Adrenal gland (tissue), 5 donors: ENCODE measurements around the gene FAM228A.

Source experiments
- POLR2A ChIP-seq, 2 donors: fragments of 450-650 bp; IDR thresholded peaks; one replicate each; pipeline ENCODE4 v1.6.1; 2017; ENCODE audit warnings: antibody characterized with exemption in 2 of 2, mild to moderate bottlenecking in 2 of 2, moderate library complexity in 1 of 2
- TF ChIP-seq, protein P1 (sequence below), 6 experiments: fragments of 450-650 bp in 4 of 6; fragments of 200-600 bp in 2 of 6; sonication (generic) in 1 of 6; IDR thresholded peaks; 1 replicate in 5 of 6; 2 replicates in 1 of 6; pipeline versions ENCODE4 v1.5.1 to v1.8.0; 2016 to 2021; ENCODE audit warnings: antibody characterized with exemption in 6 of 6, mild to moderate bottlenecking in 2 of 6, moderate library complexity in 1 of 6
- donor health status: DM: no; HTN: no; CAD: no.

DNA sequence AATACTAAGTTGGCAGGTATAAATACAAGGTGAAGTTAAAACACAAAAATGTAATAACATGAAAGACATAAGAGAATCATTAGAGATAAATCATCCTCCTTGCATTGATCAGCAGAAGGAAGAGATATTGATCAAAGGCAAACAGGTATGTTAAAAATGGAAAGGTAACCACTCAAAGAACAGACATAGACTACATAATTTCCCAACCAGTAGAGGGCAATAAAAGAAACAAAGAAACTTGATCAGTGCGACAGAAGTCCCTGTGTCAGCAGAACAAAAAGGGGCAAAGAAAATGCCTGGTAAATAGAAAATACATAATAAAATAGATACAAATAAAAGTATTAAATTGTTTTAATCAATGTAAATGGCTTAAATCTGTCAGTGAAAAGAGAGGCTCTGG lies 53.6 kb downstream of the FAM228A start:
- TF ChIP-seq, protein P1, sequence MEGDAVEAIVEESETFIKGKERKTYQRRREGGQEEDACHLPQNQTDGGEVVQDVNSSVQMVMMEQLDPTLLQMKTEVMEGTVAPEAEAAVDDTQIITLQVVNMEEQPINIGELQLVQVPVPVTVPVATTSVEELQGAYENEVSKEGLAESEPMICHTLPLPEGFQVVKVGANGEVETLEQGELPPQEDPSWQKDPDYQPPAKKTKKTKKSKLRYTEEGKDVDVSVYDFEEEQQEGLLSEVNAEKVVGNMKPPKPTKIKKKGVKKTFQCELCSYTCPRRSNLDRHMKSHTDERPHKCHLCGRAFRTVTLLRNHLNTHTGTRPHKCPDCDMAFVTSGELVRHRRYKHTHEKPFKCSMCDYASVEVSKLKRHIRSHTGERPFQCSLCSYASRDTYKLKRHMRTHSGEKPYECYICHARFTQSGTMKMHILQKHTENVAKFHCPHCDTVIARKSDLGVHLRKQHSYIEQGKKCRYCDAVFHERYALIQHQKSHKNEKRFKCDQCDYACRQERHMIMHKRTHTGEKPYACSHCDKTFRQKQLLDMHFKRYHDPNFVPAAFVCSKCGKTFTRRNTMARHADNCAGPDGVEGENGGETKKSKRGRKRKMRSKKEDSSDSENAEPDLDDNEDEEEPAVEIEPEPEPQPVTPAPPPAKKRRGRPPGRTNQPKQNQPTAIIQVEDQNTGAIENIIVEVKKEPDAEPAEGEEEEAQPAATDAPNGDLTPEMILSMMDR (IDR thresholded peaks at IDR 0.05), result peak; percentile 21 to 50 (median 35)
- no peak for TF ChIP-seq POLR2A (IDR thresholded peaks at IDR 0.05)
